Suprapubic skin (tissue), 4 donors: ENCODE results near the gene SLC25A27. TPM values are rescaled to one million over a fixed set of nuclear protein-coding genes. Genes with fewer than 3 reads are reported as not detected.

Source experiments
- DNase-seq, 2 donors: peaks; one replicate each; pipeline ENCODE4 v3.0.0-alpha.2; 2019; ENCODE audit warnings: low spot score in 2 of 2
- H3K27ac ChIP-seq: fragments of 200-600 bp; sonication (generic); one replicate; pipeline ENCODE4 v1.5.1; 2019
- H3K27me3 ChIP-seq: fragments of 200-600 bp; sonication (generic); one replicate; pipeline ENCODE4 v1.5.1; 2019
- H3K36me3 ChIP-seq: fragments of 200-600 bp; sonication (generic); one replicate; pipeline ENCODE4 v1.5.1; 2019
- H3K4me1 ChIP-seq: fragments of 200-600 bp; sonication (generic); one replicate; pipeline ENCODE4 v1.5.1; 2019
- H3K4me3 ChIP-seq: fragments of 200-600 bp; sonication (generic); one replicate; pipeline ENCODE4 v1.5.1; 2019; ENCODE audit warnings: mild to moderate bottlenecking
- H3K9me3 ChIP-seq: fragments of 200-600 bp; sonication (generic); one replicate; pipeline ENCODE4 v1.5.1; 2019
- EP300 ChIP-seq: sonication (generic); formaldehyde crosslinking; IDR thresholded peaks from one replicate; pipeline ENCODE4 v1.6.1; 2017; ENCODE audit warnings: antibody characterized with exemption
- POLR2A ChIP-seq, 2 donors: fragments of 450-650 bp; IDR thresholded peaks; one replicate each; pipeline ENCODE4 v1.6.1; 2017; ENCODE audit warnings: antibody characterized with exemption in 2 of 2, mild to moderate bottlenecking in 2 of 2, moderate library complexity in 2 of 2
- POLR2AphosphoS5 ChIP-seq, 3 donors: sonication (generic); formaldehyde crosslinking; IDR thresholded peaks; one replicate each; pipeline ENCODE4 v1.6.1; 2017; ENCODE audit warnings: antibody characterized with exemption in 3 of 3
- WGBS: methylation state at CpG from one replicate; pipeline ENCODE4 v1.1.5; 2018; 5-methylcytosine and 5-hydroxymethylcytosine counted together
- total RNA-seq, 4 donors: library from RNA; depleted of rRNA; stranded (reverse); fragments of >200 nt; gene quantifications; one replicate each; pipeline ENCODE4 v1.1.0, GENCODE V29; 2016
- TF ChIP-seq, protein P1 (sequence below), 2 donors: fragments of 200-600 bp in 1 of 2; fragments of 450-650 bp in 1 of 2; sonication (generic) in 1 of 2; IDR thresholded peaks; one replicate each; pipeline ENCODE4 v1.5.1; 2016 to 2019; ENCODE audit warnings: antibody characterized with exemption in 2 of 2, mild to moderate bottlenecking in 1 of 2, moderate library complexity in 1 of 2

Gene SLC25A27
- total RNA-seq, 4 donors from 2014 or later, result 18.3 to 74.2 (median 24.0) TPM

DNA sequence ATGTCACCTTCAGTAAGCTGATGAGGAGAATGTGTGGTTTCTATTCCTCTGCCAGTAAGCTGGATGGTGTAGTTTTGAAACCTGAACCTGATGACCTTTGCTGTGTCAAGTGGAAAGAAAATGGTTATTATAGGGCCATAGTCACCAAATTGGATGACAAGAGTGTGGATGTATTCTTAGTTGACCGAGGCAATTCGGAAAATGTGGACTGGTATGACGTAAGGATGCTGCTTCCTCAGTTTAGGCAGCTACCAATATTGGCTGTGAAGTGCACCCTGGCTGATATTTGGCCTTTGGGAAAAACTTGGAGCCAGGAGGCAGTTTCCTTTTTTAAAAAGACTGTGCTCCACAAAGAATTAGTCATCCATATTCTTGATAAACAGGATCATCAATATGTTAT, 36.9 kb downstream of the SLC25A27 start:
- TF ChIP-seq POLR2A (IDR thresholded peaks at IDR 0.05), result no peak
- no peak for TF ChIP-seq POLR2AphosphoS5 (IDR thresholded peaks at IDR 0.05)
- TF ChIP-seq, protein P1, sequence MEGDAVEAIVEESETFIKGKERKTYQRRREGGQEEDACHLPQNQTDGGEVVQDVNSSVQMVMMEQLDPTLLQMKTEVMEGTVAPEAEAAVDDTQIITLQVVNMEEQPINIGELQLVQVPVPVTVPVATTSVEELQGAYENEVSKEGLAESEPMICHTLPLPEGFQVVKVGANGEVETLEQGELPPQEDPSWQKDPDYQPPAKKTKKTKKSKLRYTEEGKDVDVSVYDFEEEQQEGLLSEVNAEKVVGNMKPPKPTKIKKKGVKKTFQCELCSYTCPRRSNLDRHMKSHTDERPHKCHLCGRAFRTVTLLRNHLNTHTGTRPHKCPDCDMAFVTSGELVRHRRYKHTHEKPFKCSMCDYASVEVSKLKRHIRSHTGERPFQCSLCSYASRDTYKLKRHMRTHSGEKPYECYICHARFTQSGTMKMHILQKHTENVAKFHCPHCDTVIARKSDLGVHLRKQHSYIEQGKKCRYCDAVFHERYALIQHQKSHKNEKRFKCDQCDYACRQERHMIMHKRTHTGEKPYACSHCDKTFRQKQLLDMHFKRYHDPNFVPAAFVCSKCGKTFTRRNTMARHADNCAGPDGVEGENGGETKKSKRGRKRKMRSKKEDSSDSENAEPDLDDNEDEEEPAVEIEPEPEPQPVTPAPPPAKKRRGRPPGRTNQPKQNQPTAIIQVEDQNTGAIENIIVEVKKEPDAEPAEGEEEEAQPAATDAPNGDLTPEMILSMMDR (IDR thresholded peaks at IDR 0.05), result no peak
- TF ChIP-seq EP300, result no peak
- Histone ChIP-seq H3K4me1 (no peaks in the 10 kb centered on the region), H3K4me3 (no peak overlapping the region), H3K27me3 (no peaks in the 10 kb centered on the region), H3K9me3 (no peaks in the 10 kb centered on the region), H3K36me3 (no peaks in the 10 kb centered on the region), H3K27ac (no peak overlapping the region)
- DNase-seq, result no peak
- WGBS, result 80% methylated on average over 3 of the region's 3 CpGs

DNA sequence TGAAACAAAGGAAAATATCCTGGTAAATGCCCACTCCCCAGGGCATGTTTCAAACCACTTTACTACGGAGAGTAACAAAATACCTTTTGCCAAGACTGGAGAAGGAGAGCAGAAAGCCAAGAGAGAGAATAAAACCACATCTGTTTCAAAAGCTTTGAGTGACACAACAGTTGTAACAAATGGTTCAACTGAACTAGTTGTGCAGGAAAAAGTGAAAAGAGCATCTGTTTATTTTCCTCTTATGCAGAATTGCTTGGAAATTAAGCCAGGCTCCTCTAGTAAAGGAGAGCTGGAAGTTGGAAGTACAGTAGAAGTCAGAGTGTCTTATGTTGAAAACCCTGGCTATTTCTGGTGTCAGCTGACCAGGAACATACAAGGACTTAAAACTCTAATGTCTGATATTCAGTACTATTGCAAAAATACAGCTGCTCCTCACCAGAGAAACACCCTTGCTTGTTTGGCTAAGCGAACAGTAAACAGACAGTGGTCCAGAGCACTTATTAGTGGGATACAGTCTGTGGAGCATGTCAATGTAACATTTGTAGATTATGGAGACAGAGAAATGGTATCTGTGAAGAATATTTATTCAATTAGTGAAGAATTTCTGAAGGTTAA, 37.5 kb downstream of the SLC25A27 start:
- no peak for DNase-seq
- H3K9me3 ChIP-seq, result no peaks in the 10 kb centered on the region
- no peak overlapping the region for H3K4me3 ChIP-seq
- no peaks in the 10 kb centered on the region for H3K4me1 ChIP-seq
- H3K36me3 ChIP-seq, result no peaks in the 10 kb centered on the region
- no peak for TF ChIP-seq POLR2AphosphoS5 (IDR thresholded peaks at IDR 0.05)
- TF ChIP-seq, protein P1 (IDR thresholded peaks at IDR 0.05), result no peak
- no peak for TF ChIP-seq POLR2A (IDR thresholded peaks at IDR 0.05)
- TF ChIP-seq EP300, result no peak
- no peak overlapping the region for H3K27ac ChIP-seq
- WGBS, result 59% methylated on average over 2 of the region's 2 CpGs
- H3K27me3 ChIP-seq, result no peaks in the 10 kb centered on the region

DNA sequence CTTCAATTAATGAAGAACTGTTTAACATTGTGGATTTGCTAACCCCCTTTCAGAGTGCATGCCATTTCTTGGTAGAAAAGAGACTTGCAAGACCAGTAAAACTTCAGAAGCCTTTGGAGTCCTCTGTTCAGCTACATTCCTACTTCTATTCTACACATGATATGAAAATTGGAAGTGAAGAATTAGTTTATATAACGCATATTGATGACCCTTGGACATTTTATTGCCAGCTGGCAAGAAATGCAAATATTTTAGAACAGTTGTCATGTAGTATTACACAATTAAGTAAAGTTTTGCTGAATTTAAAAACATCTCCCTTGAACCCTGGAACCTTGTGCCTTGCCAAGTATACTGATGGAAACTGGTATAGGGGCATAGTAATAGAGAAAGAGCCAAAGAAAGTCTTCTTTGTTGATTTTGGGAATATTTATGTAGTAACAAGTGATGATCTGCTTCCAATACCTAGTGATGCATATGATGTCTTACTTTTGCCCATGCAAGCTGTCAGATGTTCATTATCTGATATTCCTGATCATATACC, 38.2 kb downstream of the SLC25A27 start:
- Histone ChIP-seq H3K4me1 (no peaks in the 10 kb centered on the region), H3K4me3 (no peak overlapping the region), H3K36me3 (no peaks in the 10 kb centered on the region), H3K27me3 (no peaks in the 10 kb centered on the region), H3K27ac (no peak overlapping the region), H3K9me3 (no peaks in the 10 kb centered on the region)
- no peak for DNase-seq
- TF ChIP-seq EP300 (no peak), POLR2AphosphoS5 (IDR thresholded peaks at IDR 0.05) (no peak), POLR2A (IDR thresholded peaks at IDR 0.05) (no peak)
- TF ChIP-seq, protein P1 (IDR thresholded peaks at IDR 0.05), result no peak
- 42% methylated on average over 1 of the region's 1 CpG for WGBS

DNA sequence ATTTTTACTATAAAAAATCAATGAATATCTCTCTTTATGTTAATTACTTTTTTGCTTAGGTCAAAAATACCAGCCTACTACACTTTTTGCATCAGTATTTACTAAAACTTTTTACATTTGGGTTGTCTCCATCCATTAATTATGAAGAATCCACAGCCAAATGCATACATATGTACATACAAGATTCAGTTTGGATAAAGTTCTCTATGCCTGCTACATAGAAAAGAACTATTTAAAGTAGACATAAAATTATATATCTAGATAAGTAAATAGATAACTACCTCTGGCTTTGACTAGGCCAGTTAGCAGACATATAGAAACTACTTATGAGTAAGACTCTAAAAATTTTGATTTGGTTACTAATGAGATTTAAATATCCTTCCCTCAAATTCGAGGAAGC, 47.2 kb downstream of the SLC25A27 start:
- Histone ChIP-seq H3K4me1 (no peaks in the 10 kb centered on the region), H3K27ac (no peak overlapping the region), H3K27me3 (no peaks in the 10 kb centered on the region), H3K4me3 (no peak overlapping the region), H3K9me3 (no peaks in the 10 kb centered on the region), H3K36me3 (no peaks in the 10 kb centered on the region)
- TF ChIP-seq, protein P1 (IDR thresholded peaks at IDR 0.05), result no peak
- no peak for TF ChIP-seq POLR2AphosphoS5 (IDR thresholded peaks at IDR 0.05)
- no peak for TF ChIP-seq POLR2A (IDR thresholded peaks at IDR 0.05)
- TF ChIP-seq EP300, result no peak
- no peak for DNase-seq
- 49% methylated on average over 1 of the region's 1 CpG for WGBS

DNA sequence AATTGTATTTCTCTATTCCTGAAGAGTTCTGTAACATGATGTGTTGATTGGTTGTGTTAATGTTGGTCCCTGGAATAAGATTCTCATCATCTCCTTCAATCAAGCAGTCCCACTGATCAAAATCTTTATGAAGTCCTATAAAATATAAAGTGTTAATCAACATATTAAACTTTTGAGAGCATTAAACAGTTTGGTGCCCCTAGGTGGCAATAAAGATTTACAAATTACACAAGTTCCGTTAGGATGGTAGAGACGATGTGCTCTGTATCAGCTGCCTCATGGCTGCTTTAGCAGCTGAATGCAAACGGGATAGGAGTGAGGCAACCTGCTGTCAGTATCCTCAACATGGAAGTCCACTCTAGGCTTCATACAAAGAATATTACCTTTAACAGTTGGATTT, 51.8 kb downstream of the SLC25A27 start:
- DNase-seq, result no peak
- H3K27ac ChIP-seq, result no peak overlapping the region
- H3K9me3 ChIP-seq, result no peaks in the 10 kb centered on the region
- H3K36me3 ChIP-seq, result no peaks in the 10 kb centered on the region
- TF ChIP-seq POLR2A (IDR thresholded peaks at IDR 0.05), result no peak
- TF ChIP-seq, protein P1 (IDR thresholded peaks at IDR 0.05), result no peak
- no peak for TF ChIP-seq EP300
- no peak for TF ChIP-seq POLR2AphosphoS5 (IDR thresholded peaks at IDR 0.05)
- H3K27me3 ChIP-seq, result no peaks in the 10 kb centered on the region
- no peak overlapping the region for H3K4me3 ChIP-seq
- 2% methylated on average over 3 of the region's 3 CpGs for WGBS
- H3K4me1 ChIP-seq, result no peaks in the 10 kb centered on the region
